ENCODE results near the gene ASB18.

Gene ASB18

GRCh38 chr2:236163471-236164200 is 100.6 kb downstream of the ASB18 start:
- no peak overlapping the region for H3K4me3 ChIP-seq (ENCODE audit: low read depth, low read length)
- no peak for TF ChIP-seq CTCF (IDR thresholded peaks at IDR 0.05; ENCODE audit: insufficient read depth, low read depth, low read length, missing control alignments)
- no peak for DNase-seq (ENCODE audit: low read depth)

- no peak for TF ChIP-seq CTCF (IDR thresholded peaks at IDR 0.05; ENCODE audit: insufficient read depth, low read depth, low read length, missing control alignments)
- no peak overlapping the region for H3K4me3 ChIP-seq (ENCODE audit: low read depth, low read length)
- no peak for DNase-seq (ENCODE audit: low read depth)
These were observed 101.2 kb downstream of the ASB18 start for GRCh38 chr2:236162882-236163470.

GRCh38 chr2:236162031-236162845 is 102.0 kb downstream of the ASB18 start:
- TF ChIP-seq CTCF (IDR thresholded peaks at IDR 0.05; ENCODE audit: insufficient read depth, low read depth, low read length, missing control alignments), result no peak
- no peak overlapping the region for H3K4me3 ChIP-seq (ENCODE audit: low read depth, low read length)
- DNase-seq (ENCODE audit: low read depth), result no peak

- no peak for TF ChIP-seq CTCF (IDR thresholded peaks at IDR 0.05; ENCODE audit: insufficient read depth, low read depth, low read length, missing control alignments)
- no peak for DNase-seq (ENCODE audit: low read depth)
- no peak overlapping the region for H3K4me3 ChIP-seq (ENCODE audit: low read depth, low read length)
These were observed 102.7 kb downstream of the ASB18 start for GRCh38 chr2:236161531-236161930.

- TF ChIP-seq CTCF (IDR thresholded peaks at IDR 0.05; ENCODE audit: insufficient read depth, low read depth, low read length, missing control alignments), result no peak
- no peak for DNase-seq (ENCODE audit: low read depth)
These were observed 103.1 kb downstream of the ASB18 start for GRCh38 chr2:236161082-236161462.

GRCh38 chr2:236160366-236161081 is 103.7 kb downstream of the ASB18 start:
- no peak for DNase-seq (ENCODE audit: low read depth)
- no peak for TF ChIP-seq CTCF (IDR thresholded peaks at IDR 0.05; ENCODE audit: insufficient read depth, low read depth, low read length, missing control alignments)
- no peak overlapping the region for H3K4me3 ChIP-seq (ENCODE audit: low read depth, low read length)

More at GRCh38 chr2:236161082-236161462, 103.1 kb downstream of the ASB18 start:
- H3K4me3 ChIP-seq (ENCODE audit: low read depth, low read length), result no peak overlapping the region

All from GM12865 (cell line).